Measurements from ENCODE around the gene MEIS2. TPM values are rescaled to one million over a fixed set of nuclear protein-coding genes. Genes with fewer than 3 reads are reported as not detected.

Gene MEIS2
- total and polyA plus RNA-seq, 2 donors (not counting 3 experiments of a cell fraction or from before 2014, with no cell fraction given), result 22.5 to 26.2 TPM

GRCh38 chr15:37097144-37097919 is 3.0 kb downstream of the MEIS2 start:
- Histone ChIP-seq H3K27ac (ENCODE audit: insufficient read depth, low read depth, low read length) (peak overlapping the region; percentile 23), H4K20me1 (replicated peaks; ENCODE audit: control insufficient read depth, extremely low read depth, insufficient read depth, low read length) (no peaks in the 10 kb centered on the region), H3K9me1 (replicated peaks; ENCODE audit: control insufficient read depth, extremely low read depth, insufficient read depth, low read length) (no peaks in the 10 kb centered on the region), H2AFZ (ENCODE audit: low read depth, low read length) (peak overlapping the region; percentile 79), H3K9me3 (replicated peaks; ENCODE audit: control insufficient read depth, insufficient read depth, low read length) (no peaks in the 10 kb centered on the region), H3K4me1 (ENCODE audit: control insufficient read depth, extremely low read depth, insufficient read depth, low read length) (peaks cover 17% of the 10 kb centered on the region), H3K36me3 (ENCODE audit: control insufficient read depth in 2 of 2, extremely low read depth in 1 of 2, insufficient read depth in 2 of 2, low read length in 2 of 2) (peaks cover 0 to 2% of the 10 kb centered on the region in 2 experiments), H3K79me2 (ENCODE audit: control insufficient read depth, insufficient read depth, low read length) (peaks cover 20% of the 10 kb centered on the region), H3K27me3 (ENCODE audit: control insufficient read depth in 2 of 2, insufficient read depth in 2 of 2, low read length in 2 of 2) (peaks cover 0 to 2% of the 10 kb centered on the region in 2 experiments), H3K4me2 (ENCODE audit: insufficient read depth, low read length) (peak overlapping the region; percentile 68), H3K9ac (replicated peaks; ENCODE audit: extremely low read depth, insufficient read depth, low read length) (peak overlapping the region; percentile 77), H3K4me3 (replicated peaks in 1 of 3; ENCODE audit: insufficient read depth in 1 of 3, low read depth in 1 of 3, low read length in 3 of 3) (peak overlapping the region; percentile 89 to 92 (median 89))
- no TSS peak for BruUV-seq (replicated peaks)
- DNase-seq (ENCODE audit: low read depth, low spot score) (peak; percentile 62), FAIRE-seq (peak; percentile 63)
- intact Hi-C loops (cut with micrococcal nuclease), result loop anchor here (5.0 kb wide), 3 partner anchors 1155 to 1790 kb away; partner anchors contain the start of gene SPRED1
- ChIA-PET CTCF (interaction anchor here (1.5 kb wide), 1 partner anchor 13 kb away, joined by 3 read pairs; no protein-coding TSS in a partner anchor), POLR2A (interaction anchor here (0.7 kb wide), 1 partner anchor 9 kb away, joined by 3 read pairs; no protein-coding TSS in a partner anchor)
- TF ChIP-seq MAX (IDR thresholded peaks at IDR 0.05; ENCODE audit: insufficient read depth, insufficient read length), result no peak
- TF ChIP-seq GATA2 (IDR thresholded peaks at IDR 0.05; ENCODE audit: insufficient read depth, insufficient read length, low read depth, low read length), result no peak
- TF ChIP-seq POLR2A (IDR thresholded peaks at IDR 0.05; ENCODE audit: low read depth, low read length), result no peak
- TF ChIP-seq EZH2 (IDR thresholded peaks at IDR 0.05; ENCODE audit: borderline replicate concordance, low read depth, low read length, severe bottlenecking), result no peak
- TF ChIP-seq CTCF (IDR thresholded peaks at IDR 0.05; ENCODE audit: extremely low read depth in 1 of 2, insufficient read depth in 1 of 2, low read depth in 1 of 2, low read length in 2 of 2), result no peak
- no peak for TF ChIP-seq POLR2AphosphoS5 (IDR thresholded peaks at IDR 0.05; ENCODE audit: insufficient read depth, low read depth, low read length)
- TF ChIP-seq MYC (IDR thresholded peaks at IDR 0.05; ENCODE audit: low read depth, low read length), result no peak
- TF ChIP-seq JUN (IDR thresholded peaks at IDR 0.05; ENCODE audit: borderline replicate concordance, insufficient read depth, insufficient read length, low read depth), result no peak
- no peak for TF ChIP-seq FOS (IDR thresholded peaks at IDR 0.05; ENCODE audit: borderline replicate concordance, insufficient read depth, low read length)
- dilution Hi-C loops (cut with MboI; ENCODE audit: extremely low pct_ligation_motif_present, low sequenced_read_pairs), result no loop called here
